ENCODE results near the gene MGP. TPM values are rescaled to one million over a fixed set of nuclear protein-coding genes. Genes with fewer than 3 reads are reported as not detected.

The MGP gene
- total and polyA plus RNA-seq, 2 of the 8 experiments (the other 6 are each of a cell fraction or from before 2014, with no cell fraction given): not detected

- POLR2A ChIA-PET (ENCODE audit: partially characterized antibody): interaction anchor here (1.0 kb wide), 1 partner anchor 10 kb away, joined by 4 read pairs; no protein-coding TSS in a partner anchor
- H2AFZ ChIP-seq (ENCODE audit: low read length): peak overlapping the region; percentile 34; the same call in 1 of the 2 replicates
These were observed 34.6 kb downstream of the MGP start for GRCh38 chr12:14850929-14851663.

More at GRCh38 chr12:14850929-14851663, 34.6 kb downstream of the MGP start:
- no peaks in the 10 kb centered on the region for H3K36me3 ChIP-seq (ENCODE audit: control insufficient read depth in 2 of 4, insufficient read depth in 4 of 4, low read length in 3 of 4)
- no peak overlapping the region for H3K14ac ChIP-seq (ENCODE audit: insufficient read length)
- H3K4me2 ChIP-seq (ENCODE audit: insufficient read depth in 1 of 2, low read depth in 2 of 2, low read length in 2 of 2): no peak overlapping the region
- no peak overlapping the region for H2BK15ac ChIP-seq (ENCODE audit: low read length)
- FAIRE-seq: no peak
- H3K18ac ChIP-seq (ENCODE audit: extremely low read depth, low read length): no peak overlapping the region
- no peak overlapping the region for H3K56ac ChIP-seq (replicated peaks; ENCODE audit: insufficient read length, low read depth, low read length)
- H3K27me3 ChIP-seq (replicated peaks in 1 of 4; ENCODE audit: control insufficient read depth in 3 of 4, extremely low read depth in 1 of 4, insufficient read depth in 3 of 4, low read length in 3 of 4): no peaks in the 10 kb centered on the region
- peak; percentile 11; the same call in 1 of the 2 replicates for TF ChIP-seq MAX (IDR thresholded peaks at IDR 0.05)
- no peak for TF ChIP-seq E2F6 (IDR thresholded peaks at IDR 0.05)
- no peak overlapping the region for H4K5ac ChIP-seq (ENCODE audit: insufficient read length, low read depth, low read length)
- no peak overlapping the region for H3K9ac ChIP-seq (replicated peaks in 1 of 4; ENCODE audit: extremely low read depth in 1 of 4, low read depth in 3 of 4, low read length in 3 of 4)
- no peak overlapping the region for H3K4me3 ChIP-seq (ENCODE audit: extremely low read depth in 1 of 4, insufficient read depth in 2 of 4, low read depth in 3 of 4, low read length in 4 of 4)
- H3K23ac ChIP-seq (ENCODE audit: insufficient read length): no peak overlapping the region
- no peaks in the 10 kb centered on the region for H3K9me3 ChIP-seq (ENCODE audit: insufficient read depth in 2 of 2, low read depth in 1 of 2, low read length in 1 of 2)
- whole genome bisulfite sequencing, 2 experiments (ENCODE audit: extremely low coverage in 1 of 2, insufficient coverage in 1 of 2, insufficient read length in 1 of 2, insufficient replicate concordance in 2 of 2, low coverage in 1 of 2, low lambda C conversion rate in 2 of 2, missing lambda C conversion rate in 1 of 2): 93% methylated on average over 1 of the region's 1 CpG; no CpG with 5 or more reads in 1 of the 2 experiments
- H2BK5ac ChIP-seq (ENCODE audit: low read depth, low read length): no peak overlapping the region
- no peaks in the 10 kb centered on the region for H3K79me1 ChIP-seq (ENCODE audit: low read depth, low read length)
- H2BK20ac ChIP-seq (ENCODE audit: low read length): no peak overlapping the region
- no peaks in the 10 kb centered on the region for H3K79me2 ChIP-seq (ENCODE audit: control insufficient read depth in 1 of 2, insufficient read depth in 2 of 2, low read length in 2 of 2)
- H2AK5ac ChIP-seq (ENCODE audit: low read depth, low read length): no peak overlapping the region
- H4K91ac ChIP-seq (replicated peaks; ENCODE audit: insufficient read length, low read length): no peak overlapping the region
- no peak for DNase-seq (ENCODE audit: low read depth in 1 of 2, low spot score in 2 of 2)
- no peak overlapping the region for H2BK12ac ChIP-seq (ENCODE audit: low read depth, low read length)
- no peak overlapping the region for H4K8ac ChIP-seq (ENCODE audit: extremely low read depth, insufficient read depth, low read length)
- peaks cover 0 to 6% (median 0%) of the 10 kb centered on the region in 4 experiments; a peak in 2 of 7 replicates for H3K4me1 ChIP-seq (replicated peaks in 1 of 4; ENCODE audit: control insufficient read depth in 3 of 4, insufficient read depth in 4 of 4, low read length in 3 of 4)
- no peak overlapping the region for H2BK120ac ChIP-seq (replicated peaks; ENCODE audit: low read depth, low read length)
- H3K4ac ChIP-seq (replicated peaks; ENCODE audit: insufficient read length, low read depth, low read length): no peak overlapping the region
- no peaks in the 10 kb centered on the region for H3K23me2 ChIP-seq (ENCODE audit: low read depth, low read length)
- no peaks in the 10 kb centered on the region for H4K20me1 ChIP-seq (replicated peaks in 1 of 2; ENCODE audit: control insufficient read depth in 1 of 2, insufficient read depth in 2 of 2, low read length in 2 of 2)
- H3K27ac ChIP-seq (ENCODE audit: low read depth, low read length): no peak overlapping the region
- CTCF ChIA-PET (ENCODE audit: partially characterized antibody): interaction anchor here (0.7 to 2.8 kb wide), 5 partner anchors 22 to 145 kb away, joined by 3 to 14 read pairs (median 3); no protein-coding TSS in a partner anchor

Measured in H1 (cell line).